Astrocyte (in vitro differentiated cells and primary cell): ENCODE data around the gene MED12L.

Experiments used
- CTCF ChIP-seq: IDR thresholded peaks from 2 replicates; pipeline ENCODE4 v1.5.1; 2011; ENCODE audit warnings: low read depth, mild to moderate bottlenecking, inconsistent platforms, low read length, moderate library complexity; ENCODE audit not compliant: insufficient read depth
- EZH2 ChIP-seq: IDR thresholded peaks from 2 replicates; pipeline ENCODE4 v1.6.1; 2012; ENCODE audit warnings: mild to moderate bottlenecking, low read length, inconsistent platforms; ENCODE audit not compliant: insufficient read depth

- TF ChIP-seq EZH2 = no peak
- TF ChIP-seq CTCF = no peak
Measured at GRCh38 chr3:151431940-151432339, 346.5 kb downstream of the MED12L start.
